HL-60 (cell line): ENCODE measurements around the gene GOLGA6L7.

Experiments
- CTCF ChIP-seq: IDR thresholded peaks from one replicate; pipeline ENCODE4 v1.5.1; 2011; ENCODE audit warnings: low read length, control low read depth, inconsistent platforms; ENCODE audit not compliant: insufficient read depth
- GABPA ChIP-seq: IDR thresholded peaks from 2 replicates; pipeline ENCODE4 v1.6.1; 2012; ENCODE audit warnings: low read depth
- SPI1 ChIP-seq: IDR thresholded peaks from 2 replicates; pipeline ENCODE4 v1.6.1; 2012; ENCODE audit warnings: low read depth, mild to moderate bottlenecking, borderline replicate concordance

- TF ChIP-seq SPI1 = no peak
- TF ChIP-seq CTCF = no peak
- TF ChIP-seq GABPA = no peak
Observed at GRCh38 chr15:28894631-28895030, 46.2 kb upstream of the GOLGA6L7 start.
